ENCODE data around the gene HERPUD2. TPM values are rescaled to one million over a fixed set of nuclear protein-coding genes. Genes with fewer than 3 reads are reported as not detected.

HERPUD2 gene
- total RNA-seq, 4 donors from 2014 or later: 35.2 to 59.8 (median 44.3) TPM

DNA sequence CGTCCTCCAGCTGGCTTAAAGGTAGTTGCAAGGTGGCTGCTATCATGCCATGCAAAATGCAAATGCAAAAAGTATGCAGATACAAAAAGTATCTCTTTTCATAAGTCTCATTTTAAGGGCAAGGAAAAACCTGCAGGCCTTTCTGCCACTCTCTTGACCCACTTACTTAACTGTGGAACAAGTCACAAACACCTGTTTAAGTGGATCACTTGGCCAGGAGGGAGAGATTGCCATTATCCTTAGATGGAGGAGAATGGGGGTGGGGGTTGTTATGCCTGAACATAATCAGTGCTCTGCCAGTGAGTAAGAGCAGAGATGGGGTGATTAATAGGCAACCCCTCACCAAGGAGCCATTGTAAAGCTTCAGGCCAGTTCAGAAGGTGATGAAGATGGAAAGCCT, 25.1 kb upstream of the HERPUD2 start:
- 95% methylated on average over 1 of the region's 1 CpG for WGBS
- Histone ChIP-seq H3K9me3 (no peaks in the 10 kb centered on the region), H3K36me3 (no peaks in the 10 kb centered on the region), H3K27me3 (no peaks in the 10 kb centered on the region), H3K4me1 (peaks cover 4% of the 10 kb centered on the region), H3K4me3 (no peak overlapping the region), H3K27ac (no peak overlapping the region)
- TF ChIP-seq POLR2AphosphoS5 (IDR thresholded peaks at IDR 0.05): no peak
- TF ChIP-seq, protein P1, sequence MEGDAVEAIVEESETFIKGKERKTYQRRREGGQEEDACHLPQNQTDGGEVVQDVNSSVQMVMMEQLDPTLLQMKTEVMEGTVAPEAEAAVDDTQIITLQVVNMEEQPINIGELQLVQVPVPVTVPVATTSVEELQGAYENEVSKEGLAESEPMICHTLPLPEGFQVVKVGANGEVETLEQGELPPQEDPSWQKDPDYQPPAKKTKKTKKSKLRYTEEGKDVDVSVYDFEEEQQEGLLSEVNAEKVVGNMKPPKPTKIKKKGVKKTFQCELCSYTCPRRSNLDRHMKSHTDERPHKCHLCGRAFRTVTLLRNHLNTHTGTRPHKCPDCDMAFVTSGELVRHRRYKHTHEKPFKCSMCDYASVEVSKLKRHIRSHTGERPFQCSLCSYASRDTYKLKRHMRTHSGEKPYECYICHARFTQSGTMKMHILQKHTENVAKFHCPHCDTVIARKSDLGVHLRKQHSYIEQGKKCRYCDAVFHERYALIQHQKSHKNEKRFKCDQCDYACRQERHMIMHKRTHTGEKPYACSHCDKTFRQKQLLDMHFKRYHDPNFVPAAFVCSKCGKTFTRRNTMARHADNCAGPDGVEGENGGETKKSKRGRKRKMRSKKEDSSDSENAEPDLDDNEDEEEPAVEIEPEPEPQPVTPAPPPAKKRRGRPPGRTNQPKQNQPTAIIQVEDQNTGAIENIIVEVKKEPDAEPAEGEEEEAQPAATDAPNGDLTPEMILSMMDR (IDR thresholded peaks at IDR 0.05): no peak
- no peak for TF ChIP-seq POLR2A (IDR thresholded peaks at IDR 0.05)
- no peak for TF ChIP-seq EP300 (IDR thresholded peaks at IDR 0.05)
- DNase-seq (ENCODE audit: low spot score in 2 of 2): no peak

DNA sequence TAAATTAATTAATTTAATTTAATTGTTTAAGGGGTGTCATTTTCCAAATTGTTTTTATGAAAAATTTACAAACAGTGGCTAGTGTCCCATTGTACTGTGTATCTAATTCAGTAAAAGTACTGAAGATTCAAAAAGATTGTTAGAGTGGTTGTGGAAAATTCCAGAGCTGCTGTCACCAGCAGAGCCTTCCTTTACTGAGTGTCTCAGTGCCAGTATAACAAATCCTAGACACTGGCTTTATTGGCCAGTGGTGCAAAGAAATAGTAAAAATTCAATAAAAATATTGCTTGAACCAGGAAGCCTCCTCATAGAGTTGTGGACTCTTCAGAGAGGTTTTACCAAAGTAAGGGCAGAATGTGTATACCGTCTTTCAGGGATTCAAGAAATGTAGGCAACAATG, 23.1 kb upstream of the HERPUD2 start:
- Histone ChIP-seq H3K4me1 (peaks cover 10% of the 10 kb centered on the region), H3K9me3 (no peaks in the 10 kb centered on the region), H3K27me3 (no peaks in the 10 kb centered on the region), H3K27ac (no peak overlapping the region), H3K36me3 (no peaks in the 10 kb centered on the region), H3K4me3 (no peak overlapping the region)
- 92% methylated on average over 1 of the region's 1 CpG for WGBS
- no peak for DNase-seq (ENCODE audit: low spot score in 2 of 2)
- no peak for TF ChIP-seq POLR2AphosphoS5 (IDR thresholded peaks at IDR 0.05)
- TF ChIP-seq, protein P1 (IDR thresholded peaks at IDR 0.05): no peak
- TF ChIP-seq EP300 (IDR thresholded peaks at IDR 0.05): no peak
- no peak for TF ChIP-seq POLR2A (IDR thresholded peaks at IDR 0.05)

DNA sequence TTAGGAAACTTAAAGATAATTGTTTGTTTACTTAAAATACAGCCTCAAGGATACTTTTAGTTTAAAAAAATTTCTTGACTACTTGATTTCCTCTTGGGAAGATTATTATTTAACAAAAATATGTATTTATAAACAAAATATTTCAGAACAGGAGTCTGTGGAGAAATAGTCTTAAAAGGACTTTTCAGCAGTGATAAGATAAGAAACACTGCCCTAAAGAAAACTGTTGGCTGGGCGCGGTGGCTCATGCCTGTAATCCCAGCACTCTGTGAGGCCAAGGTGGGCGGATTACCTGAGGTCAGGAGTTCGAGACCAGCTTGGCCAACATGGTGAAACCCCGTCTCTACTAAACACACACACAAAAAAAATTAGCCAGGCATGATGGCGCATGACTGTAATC, 22.6 kb upstream of the HERPUD2 start:
- no peaks in the 10 kb centered on the region for H3K27me3 ChIP-seq
- H3K27ac ChIP-seq: no peak overlapping the region
- peaks cover 10% of the 10 kb centered on the region for H3K4me1 ChIP-seq
- TF ChIP-seq EP300 (IDR thresholded peaks at IDR 0.05) (no peak), POLR2AphosphoS5 (IDR thresholded peaks at IDR 0.05) (no peak), POLR2A (IDR thresholded peaks at IDR 0.05) (no peak)
- TF ChIP-seq, protein P1 (IDR thresholded peaks at IDR 0.05): no peak
- no peak for DNase-seq (ENCODE audit: low spot score in 2 of 2)
- H3K9me3 ChIP-seq: no peaks in the 10 kb centered on the region
- no peak overlapping the region for H3K4me3 ChIP-seq
- WGBS: 90% methylated on average over 6 of the region's 6 CpGs
- H3K36me3 ChIP-seq: no peaks in the 10 kb centered on the region

DNA sequence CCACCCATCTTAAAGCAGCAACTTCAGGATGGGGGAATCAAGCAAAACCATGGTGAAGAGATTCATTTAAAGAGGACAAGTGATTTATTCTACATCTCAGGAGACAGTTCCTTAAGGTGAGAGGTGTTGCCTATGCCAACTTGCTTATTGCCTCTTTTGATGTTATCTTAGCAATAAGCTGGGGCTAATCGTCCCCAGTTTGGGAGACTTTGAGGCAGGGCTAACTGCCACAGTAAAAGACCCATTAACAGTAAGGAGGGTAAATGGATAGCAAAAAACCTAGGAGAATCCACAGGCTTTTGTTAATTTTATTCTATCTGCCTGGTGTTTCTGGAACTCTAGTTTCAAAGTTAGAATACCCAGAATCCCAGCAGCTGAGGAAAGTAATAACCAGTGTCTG, 22.1 kb upstream of the HERPUD2 start:
- TF ChIP-seq, protein P1 (IDR thresholded peaks at IDR 0.05): no peak
- no peak for TF ChIP-seq POLR2AphosphoS5 (IDR thresholded peaks at IDR 0.05)
- TF ChIP-seq EP300 (IDR thresholded peaks at IDR 0.05): no peak
- TF ChIP-seq POLR2A (IDR thresholded peaks at IDR 0.05): no peak
- Histone ChIP-seq H3K27ac (no peak overlapping the region), H3K4me1 (peaks cover 10% of the 10 kb centered on the region), H3K36me3 (no peaks in the 10 kb centered on the region), H3K9me3 (no peaks in the 10 kb centered on the region), H3K4me3 (peak overlapping the region; percentile 23), H3K27me3 (no peaks in the 10 kb centered on the region)
- 19% methylated on average over 1 of the region's 1 CpG for WGBS
- DNase-seq (ENCODE audit: low spot score in 2 of 2): no peak

DNA sequence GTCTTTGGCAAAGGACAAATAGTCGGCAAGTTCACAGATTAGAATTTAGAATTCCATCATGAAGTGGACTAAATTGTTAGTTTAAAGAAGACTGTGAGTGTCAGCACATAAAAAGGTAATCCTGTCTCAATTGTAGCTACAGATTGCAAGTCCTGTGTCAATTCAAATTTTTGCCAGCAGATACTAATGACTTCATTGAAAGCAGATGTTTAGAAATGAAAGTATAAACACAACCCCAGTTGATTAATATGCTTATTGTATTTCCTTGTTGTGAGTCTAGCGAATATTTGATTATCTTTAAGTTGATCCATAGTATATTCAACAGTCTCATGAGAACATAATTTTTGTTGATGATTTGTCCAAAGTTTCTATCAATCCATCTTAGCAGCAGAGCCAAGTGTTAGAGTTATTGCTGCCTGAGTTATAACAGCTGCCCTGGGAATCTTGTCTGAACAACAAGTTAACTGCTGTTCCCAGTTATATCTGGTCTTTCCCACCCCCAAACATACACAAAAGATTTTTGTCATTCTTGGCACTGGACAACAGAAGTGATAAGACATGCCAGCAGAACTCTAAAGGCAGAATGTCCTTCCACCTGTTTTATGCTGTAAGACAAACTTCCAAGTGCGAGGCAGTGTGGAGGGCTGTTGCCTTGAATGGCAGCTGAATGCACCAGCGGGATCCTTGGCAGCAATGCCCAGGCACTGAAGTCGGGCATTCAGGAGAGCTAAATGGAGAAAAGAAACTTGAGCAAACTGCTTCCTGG, 21.3 kb upstream of the HERPUD2 start:
- DNase-seq (ENCODE audit: low spot score in 2 of 2): no peak
- WGBS: 40% methylated on average over 5 of the region's 5 CpGs
- no peaks in the 10 kb centered on the region for H3K27me3 ChIP-seq
- H3K4me1 ChIP-seq: peaks cover 10% of the 10 kb centered on the region
- no peak for TF ChIP-seq EP300 (IDR thresholded peaks at IDR 0.05)
- no peak for TF ChIP-seq POLR2A (IDR thresholded peaks at IDR 0.05)
- TF ChIP-seq POLR2AphosphoS5 (IDR thresholded peaks at IDR 0.05): no peak
- TF ChIP-seq, protein P1 (IDR thresholded peaks at IDR 0.05): no peak
- no peaks in the 10 kb centered on the region for H3K36me3 ChIP-seq
- no peaks in the 10 kb centered on the region for H3K9me3 ChIP-seq
- no peak overlapping the region for H3K27ac ChIP-seq
- peak overlapping the region; percentile 23 for H3K4me3 ChIP-seq

Data from suprapubic skin (tissue), 4 donors.